Stimulated activated CD8-positive, alpha-beta memory T cell treated with anti-CD3 and anti-CD28 coated beads, Interleukin-4, amount 100 ng/mL, for 1 hour (primary cell): ENCODE data around the gene SRSF5.
"Not testable (repeated sequence)": the region's sequence is repeated elsewhere in the genome, so short reads cannot be mapped to it uniquely, and the experiment has no call there.

ENCODE experiments used
- DNase-seq, 2 donors: peaks; one replicate each; pipeline ENCODE4 v3.0.0-alpha.2; 2020; ENCODE audit warnings: low read depth in 2 of 2, low spot score in 1 of 2

SRSF5 gene

GRCh38 chr14:69766984-69767368, at the start of gene SRSF5:
SRSF5 (plus strand) TSS chr14:69767142; CDS start chr14:69768157, 1,015 bp downstream.
- peak; percentile 89 to 90 for DNase-seq

- not testable (repeated sequence) for DNase-seq
These were observed 48.3 kb upstream of the SRSF5 start for GRCh38 chr14:69718614-69719013.

GRCh38 chr14:69719501-69719951, 47.4 kb upstream of the SRSF5 start:
- no peak for DNase-seq

GRCh38 chr14:69720912-69721311, 46.0 kb upstream of the SRSF5 start:
- no peak for DNase-seq

- DNase-seq, result peak; percentile 71 to 75
These were observed 40.0 kb upstream of the SRSF5 start for GRCh38 chr14:69726761-69727511.

- DNase-seq, result no peak
These were observed 39.1 kb upstream of the SRSF5 start for GRCh38 chr14:69727860-69728259.

GRCh38 chr14:69731919-69732598, 34.9 kb upstream of the SRSF5 start:
- DNase-seq, result not testable (repeated sequence)

GRCh38 chr14:69736405-69736804, 30.5 kb upstream of the SRSF5 start:
- not testable (repeated sequence) for DNase-seq

- no peak for DNase-seq
These were observed 25.9 kb upstream of the SRSF5 start for GRCh38 chr14:69741055-69741454.

GRCh38 chr14:69749956-69750355, 17.0 kb upstream of the SRSF5 start:
- no peak for DNase-seq

GRCh38 chr14:69750495-69750894, 16.4 kb upstream of the SRSF5 start:
- no peak for DNase-seq

GRCh38 chr14:69752773-69753172, 14.2 kb upstream of the SRSF5 start:
- DNase-seq, result no peak

GRCh38 chr14:69753860-69754259, 13.1 kb upstream of the SRSF5 start:
- DNase-seq, result no peak

- no peak for DNase-seq
These were observed 12.5 kb upstream of the SRSF5 start for GRCh38 chr14:69754487-69754886.

- no peak for DNase-seq
These were observed 11.6 kb upstream of the SRSF5 start for GRCh38 chr14:69755296-69755695.

GRCh38 chr14:69755784-69756183, 11.2 kb upstream of the SRSF5 start:
- no peak for DNase-seq

- no peak for DNase-seq
These were observed 10.6 kb upstream of the SRSF5 start for GRCh38 chr14:69756298-69756697.

GRCh38 chr14:69760810-69761209, 6.1 kb upstream of the SRSF5 start:
- DNase-seq, result no peak

GRCh38 chr14:69763761-69764510, 3.0 kb upstream of the SRSF5 start:
- DNase-seq, result no peak

- peak; percentile 56 to 76 for DNase-seq
These were observed 542 bp downstream of the SRSF5 start for GRCh38 chr14:69767369-69767999.

GRCh38 chr14:69768873-69769272, 1.9 kb downstream of the SRSF5 start:
- DNase-seq, result no peak
